OCI-LY7 (cell line): Measurements from ENCODE around the gene ST8SIA5.

ENCODE experiments used
- CTCF ChIP-seq: fragments of 200-600 bp; sonication (generic); conservative IDR thresholded peaks from 2 replicates; pipeline ENCODE4 v1.5.1; 2014; ENCODE audit warnings: mild to moderate bottlenecking, antibody characterized with exemption, low read length, moderate library complexity, mixed read lengths
- EZH2phosphoT487 ChIP-seq: fragments of 200-600 bp; sonication (generic); IDR thresholded peaks from 2 replicates; pipeline ENCODE4 v1.6.1; 2018; ENCODE audit warnings: low read depth, borderline replicate concordance, mild to moderate bottlenecking, mixed run types, antibody characterized with exemption, low read length, moderate library complexity, mixed read lengths

- no peak for TF ChIP-seq EZH2phosphoT487
- no peak for TF ChIP-seq CTCF
Observed at GRCh38 chr18:46668135-46668534, 88.7 kb downstream of the ST8SIA5 start.
